ENCODE data around the gene TGM3.

GRCh38 chr20:2363187-2363586, 67.4 kb downstream of the TGM3 start:
- TF ChIP-seq CTCF (optimal IDR thresholded peaks at IDR 0.05 in 1 of 3, IDR thresholded peaks at IDR 0.05 in 1 of 3, conservative IDR thresholded peaks at IDR 0.05 in 1 of 3; ENCODE audit: extremely low read depth in 1 of 3, insufficient read depth in 2 of 3, low read length in 3 of 3) (no peak), EZH2 (IDR thresholded peaks at IDR 0.05; ENCODE audit: low read length) (no peak)
